Left lobe of liver (tissue), 2 donors: Measurements from ENCODE around the gene PNKD. TPM values are rescaled to one million over a fixed set of nuclear protein-coding genes. Genes with fewer than 3 reads are reported as not detected.
A peak's percentile ranks its signal among the peaks of the same experiment; 100 is the strongest.

Source experiments
- ATAC-seq: fragments of 200-7000 bp; cut with Tn5 transposase; one replicate; pipeline ENCODE4 v1.9.1; 2020; ENCODE audit warnings: mild to moderate bottlenecking, moderate library complexity
- DNase-seq: peaks from one replicate; pipeline ENCODE4 v3.0.0-alpha.2; 2020; ENCODE audit warnings: low spot score
- total RNA-seq: library from RNA; stranded (reverse); gene quantifications from one replicate; pipeline ENCODE4 v1.2.1, GENCODE V29; 2021
- donor health status: DM: no; HTN: no; CAD: no; lungs with moderate emphysema.
- donor health status: DM: no; HTN: yes; CAD: no.

Gene PNKD
- total RNA-seq, 1 donor from 2014 or later: 102 TPM

GRCh38 chr2:218332920-218333645, 62.8 kb downstream of the PNKD start:
- DNase-seq (no peak), ATAC-seq (peak; percentile 42)

GRCh38 chr2:218334531-218334930, 64.2 kb downstream of the PNKD start:
- no peak for ATAC-seq

GRCh38 chr2:218340656-218341055, 70.3 kb downstream of the PNKD start:
- ATAC-seq (no peak), DNase-seq (no peak)

More at GRCh38 chr2:218334531-218334930, 64.2 kb downstream of the PNKD start:
- DNase-seq: no peak

- ATAC-seq: no peak
- no peak for DNase-seq
These were observed 71.1 kb downstream of the PNKD start for GRCh38 chr2:218341381-218341780.

GRCh38 chr2:218342837-218343236, 72.5 kb downstream of the PNKD start:
- no peak for DNase-seq
- ATAC-seq: no peak

DNA sequence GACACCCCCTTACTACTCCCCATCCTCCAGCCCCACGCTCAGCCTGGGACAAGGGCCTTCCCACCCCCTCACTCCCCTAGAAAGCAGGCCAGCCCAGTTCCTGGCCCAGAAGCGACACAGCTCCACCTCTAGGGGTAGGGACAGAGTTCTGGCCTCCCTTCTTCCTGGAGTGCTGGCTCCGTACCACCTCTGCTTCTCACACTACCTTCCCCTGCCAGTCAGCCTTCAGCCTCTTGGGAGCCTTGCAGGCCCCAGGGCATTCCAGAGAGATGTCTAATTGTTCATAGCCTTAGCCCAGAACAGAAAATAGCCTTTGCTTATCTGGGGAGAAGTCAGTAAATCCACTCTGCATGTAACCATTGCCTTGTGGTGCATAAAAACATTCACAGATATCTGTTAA, 73.3 kb downstream of the PNKD start:
- no peak for DNase-seq
- peak; percentile 8 for ATAC-seq

DNA sequence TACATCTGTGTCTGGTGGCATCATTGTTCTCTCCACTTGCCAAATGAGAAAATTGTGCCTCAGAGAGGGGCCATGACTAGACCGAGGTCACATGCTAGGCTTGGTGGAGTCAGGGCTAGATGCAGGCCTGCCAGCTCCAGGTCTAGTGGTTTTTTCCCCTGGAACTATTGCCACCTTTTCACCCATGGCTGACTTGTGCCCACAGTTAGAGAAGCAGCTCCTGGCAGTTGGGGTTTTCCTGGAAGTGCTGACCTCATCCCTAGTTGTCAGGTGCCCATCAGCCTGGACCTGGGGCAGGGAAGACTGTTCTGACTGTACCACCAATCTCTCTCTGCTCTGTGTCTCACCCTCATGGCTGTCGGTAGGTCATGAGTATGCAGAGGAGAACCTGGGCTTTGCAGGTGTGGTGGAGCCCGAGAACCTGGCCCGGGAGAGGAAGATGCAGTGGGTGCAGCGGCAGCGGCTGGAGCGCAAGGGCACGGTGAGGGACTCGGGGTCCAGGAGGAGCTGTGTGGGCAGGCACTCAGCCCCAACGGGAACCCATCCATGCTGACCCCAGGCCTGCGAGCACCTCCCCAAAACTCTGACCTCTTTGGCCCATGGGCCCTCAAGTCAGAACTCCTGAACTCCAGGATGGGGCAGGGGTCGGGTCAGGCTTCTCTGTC, 73.9 kb downstream of the PNKD start:
- ATAC-seq: no peak

DNA sequence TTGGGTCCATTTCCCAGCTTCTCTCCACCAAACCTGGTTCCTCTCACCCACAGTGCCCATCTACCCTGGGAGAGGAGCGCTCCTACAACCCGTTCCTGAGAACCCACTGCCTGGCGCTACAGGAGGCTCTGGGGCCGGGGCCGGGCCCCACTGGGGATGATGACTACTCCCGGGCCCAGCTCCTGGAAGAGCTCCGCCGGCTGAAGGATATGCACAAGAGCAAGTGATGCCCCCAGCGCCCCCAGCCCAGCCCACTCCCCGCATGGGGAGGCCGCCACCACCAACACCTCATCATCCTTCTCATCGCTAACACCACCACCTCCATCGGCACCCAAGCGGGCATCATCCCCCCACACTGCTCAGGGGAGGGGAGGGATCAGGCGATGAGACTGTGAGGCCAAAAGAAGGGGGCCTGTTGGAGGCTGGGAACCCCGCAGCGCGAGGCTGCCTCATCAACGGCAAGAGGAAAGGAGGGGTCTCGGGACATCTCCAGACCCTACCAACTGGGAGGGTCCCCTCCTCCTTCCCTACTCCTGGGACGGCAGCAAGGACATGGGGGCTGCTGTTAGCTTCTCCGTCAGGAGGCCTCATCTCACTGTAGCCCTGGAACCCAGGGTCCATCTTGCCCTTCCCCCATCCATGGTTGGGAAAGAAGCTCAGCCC, 74.6 kb downstream of the PNKD start:
- no peak for DNase-seq

More for the DNA sequence above, 73.9 kb downstream of the PNKD start:
- DNase-seq: no peak

GRCh38 chr2:218345491-218346236, 75.3 kb downstream of the PNKD start:
- no peak for ATAC-seq

More for the DNA sequence above, 74.6 kb downstream of the PNKD start:
- no peak for ATAC-seq

GRCh38 chr2:218347172-218347571, 76.9 kb downstream of the PNKD start:
- DNase-seq: no peak
- ATAC-seq: peak; percentile 50

More at GRCh38 chr2:218345491-218346236, 75.3 kb downstream of the PNKD start:
- DNase-seq: no peak

DNA sequence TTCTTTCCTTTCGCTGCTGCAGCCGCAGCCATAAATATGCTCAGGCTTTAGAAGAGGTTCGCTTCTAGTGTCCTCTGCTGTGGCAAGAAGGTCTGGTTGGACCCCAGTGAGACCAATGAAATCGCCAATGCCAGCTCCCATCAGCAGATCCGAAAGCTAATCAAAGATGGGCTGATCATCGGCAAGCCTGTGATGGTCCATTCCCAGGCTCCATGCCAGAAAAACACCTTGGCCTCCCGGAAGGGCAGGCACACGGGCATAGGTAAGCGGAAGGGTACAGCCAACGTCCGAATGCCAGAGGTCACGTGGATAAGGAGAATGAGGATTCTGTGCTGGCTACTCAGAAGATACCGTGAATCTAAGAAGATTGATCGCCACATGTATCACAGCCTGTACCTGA, 83.7 kb downstream of the PNKD start:
- ATAC-seq: no peak
- no peak for DNase-seq

- DNase-seq (no peak), ATAC-seq (no peak)
These were observed 84.6 kb downstream of the PNKD start for GRCh38 chr2:218354850-218355443.

- ATAC-seq: no peak
- no peak for DNase-seq
These were observed 87.2 kb downstream of the PNKD start for GRCh38 chr2:218357236-218358177.

DNA sequence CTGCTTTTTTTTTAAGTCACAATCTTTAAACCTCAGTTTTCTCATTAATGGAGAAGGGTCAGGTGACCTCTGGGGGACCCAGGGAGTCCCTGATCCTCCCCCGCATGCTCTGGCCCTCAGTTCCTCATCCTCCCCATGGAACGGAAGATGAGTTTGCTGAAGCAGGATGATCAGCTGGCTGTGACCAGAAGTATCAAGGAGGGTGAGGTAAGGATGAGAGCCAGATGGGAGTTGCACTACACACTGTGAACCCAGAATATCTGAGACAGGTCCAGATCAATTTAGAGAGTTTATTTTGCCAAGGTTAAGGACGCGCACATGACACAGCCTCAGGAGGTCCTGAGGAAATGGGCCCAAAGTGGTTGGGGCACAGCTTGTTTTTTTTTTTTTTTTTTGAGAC, 90.1 kb downstream of the PNKD start:
- ATAC-seq: no peak

GRCh38 chr2:218362606-218363005, 92.3 kb downstream of the PNKD start:
- no peak for ATAC-seq
- DNase-seq: no peak

More for the DNA sequence above, 90.1 kb downstream of the PNKD start:
- DNase-seq: no peak

GRCh38 chr2:218363736-218364135, 93.4 kb downstream of the PNKD start:
- DNase-seq (no peak), ATAC-seq (no peak)

DNA sequence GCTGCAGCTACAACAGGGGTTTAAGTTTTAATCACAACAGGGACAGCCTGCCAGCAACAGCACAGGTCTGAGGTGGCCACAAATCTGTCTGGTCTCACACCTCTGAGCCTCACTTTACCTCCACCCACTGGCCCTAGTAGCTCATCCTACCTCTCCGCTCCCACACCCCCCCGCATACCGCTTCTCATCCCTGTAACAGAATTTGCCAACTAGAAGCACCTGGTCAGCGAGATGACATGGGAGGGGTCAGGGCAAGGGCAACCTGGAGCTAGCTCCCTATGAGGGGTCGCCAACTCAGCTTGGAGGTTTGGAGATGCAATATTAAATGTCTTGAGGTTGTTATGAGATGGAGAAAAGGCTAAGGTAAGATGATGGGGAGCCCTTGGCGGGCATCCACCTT, 93.9 kb downstream of the PNKD start:
- ATAC-seq (no peak), DNase-seq (no peak)

DNA sequence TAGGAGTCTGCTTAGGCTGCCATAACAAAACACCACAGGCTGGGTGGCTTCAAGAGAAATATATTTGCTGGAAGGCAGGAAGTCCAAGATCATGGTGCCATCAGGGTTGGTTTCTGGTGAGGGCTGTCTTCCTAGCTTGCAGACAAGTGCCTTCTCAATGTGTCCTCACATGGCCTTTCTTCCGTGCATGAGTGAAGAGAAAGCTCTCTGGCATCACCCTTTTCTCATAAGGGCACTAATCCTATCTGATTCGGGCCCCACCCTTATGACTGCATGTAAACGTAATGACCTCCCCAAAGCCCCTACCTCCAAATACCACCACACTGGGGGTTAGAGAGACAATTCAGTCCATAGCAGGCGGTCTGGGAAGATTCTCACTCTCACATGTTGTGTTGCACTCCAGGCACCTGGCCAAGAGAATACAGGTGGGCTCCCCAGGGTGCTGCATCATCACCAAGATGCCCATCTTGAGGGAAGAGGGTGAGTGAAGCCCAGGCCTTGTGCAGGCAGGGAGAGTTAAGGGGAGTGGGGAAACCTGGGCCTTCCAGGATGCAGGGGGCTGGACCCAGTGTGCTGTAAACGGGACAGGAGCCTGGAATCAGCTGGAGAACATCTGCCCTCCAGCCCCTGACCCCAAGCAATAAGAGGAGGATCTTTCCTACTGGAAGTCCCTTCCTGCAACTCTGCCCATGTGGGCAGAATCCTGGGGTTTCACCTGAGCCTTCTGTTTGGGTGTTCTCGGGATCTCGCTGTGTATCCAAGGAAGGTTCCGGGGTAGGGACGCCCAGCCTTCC, 96.5 kb downstream of the PNKD start:
- no peak for ATAC-seq
- DNase-seq: no peak
